ENCODE data around the gene B3GAT1. TPM values are rescaled to one million over a fixed set of nuclear protein-coding genes. Genes with fewer than 3 reads are reported as not detected.

B3GAT1 gene
- total RNA-seq, 1 experiment from 2014 or later = 34.3 TPM

GRCh38 chr11:134371436-134372185 lies 40.4 kb downstream of the B3GAT1 start:
- H4K20me1 ChIP-seq (ENCODE audit: control insufficient read depth, insufficient read depth, insufficient read length) = no peaks in the 10 kb centered on the region
- H3K4me1 Mint-ChIP-seq = peaks cover 9 to 12% of the 10 kb centered on the region in 2 experiments
- no peak overlapping the region for H3K4me2 ChIP-seq (ENCODE audit: insufficient read depth, insufficient read length, low read length)
- no peaks in the 10 kb centered on the region for H3K79me2 ChIP-seq (ENCODE audit: insufficient read depth, low read length)
- no peaks in the 10 kb centered on the region for H3K79me1 ChIP-seq (ENCODE audit: insufficient read depth, low read depth, low read length, poor library complexity, severe bottlenecking)
- H2BK120ac ChIP-seq (ENCODE audit: low read depth, low read length, poor library complexity, severe bottlenecking) = no peak overlapping the region
- DNase-seq = no peak
- no peak overlapping the region for H4K5ac ChIP-seq (ENCODE audit: insufficient read length, low read depth, low read length)
- no peaks in the 10 kb centered on the region for H3K9me3 Mint-ChIP-seq
- no peak overlapping the region for H3K56ac ChIP-seq (ENCODE audit: insufficient read length, low read depth, low read length)
- no peaks in the 10 kb centered on the region for H3K23me2 ChIP-seq (ENCODE audit: insufficient read length, low read depth, low read length, poor library complexity, severe bottlenecking)
- no peak overlapping the region for H4K8ac ChIP-seq (replicated peaks; ENCODE audit: insufficient read length, low read depth, low read length)
- H3K27ac Mint-ChIP-seq = no peak overlapping the region
- no peak overlapping the region for H3K4me3 Mint-ChIP-seq
- H3K9ac ChIP-seq (ENCODE audit: extremely low read depth, insufficient read length, low read length) = no peak overlapping the region
- peaks cover under 1% of the 10 kb centered on the region; the same call in 1 of the 2 replicates for H3K4me1 ChIP-seq (ENCODE audit: insufficient read depth, low read length)
- H3K23ac ChIP-seq (ENCODE audit: insufficient read length, low read depth, low read length) = no peak overlapping the region
- H2BK5ac ChIP-seq (ENCODE audit: insufficient read length, low read length) = no peak overlapping the region
- no peak overlapping the region for H3T11ph ChIP-seq (ENCODE audit: low read length)
- no peaks in the 10 kb centered on the region for H3K9me3 ChIP-seq (ENCODE audit: control insufficient read depth, low read depth, low read length)
- no peak overlapping the region for H2BK20ac ChIP-seq (ENCODE audit: low read depth, low read length, poor library complexity, severe bottlenecking)
- H3K14ac ChIP-seq (ENCODE audit: insufficient read depth, low read length) = no peak overlapping the region
- H3K27me3 ChIP-seq (ENCODE audit: insufficient read depth, low read length) = no peaks in the 10 kb centered on the region
- no peak overlapping the region for H3K4ac ChIP-seq (ENCODE audit: low read depth, low read length)
- WGBS (ENCODE audit: extremely low coverage, insufficient read length, low lambda C conversion rate) = no CpG with 5 or more reads among the region's 22 CpGs
- TF ChIP-seq CTCF (conservative IDR thresholded peaks at IDR 0.05) = no peak
- H3K18ac ChIP-seq (ENCODE audit: insufficient read length, low read depth, low read length) = no peak overlapping the region
- peaks cover 23% of the 10 kb centered on the region for H3K27me3 Mint-ChIP-seq (ENCODE audit: low read depth)
- H3K36me3 Mint-ChIP-seq (ENCODE audit: insufficient read depth in 1 of 3, low read depth in 3 of 3) = peaks cover 0 to 5% (median 1%) of the 10 kb centered on the region in 3 experiments; a peak in 2 of 7 replicates
- H4K91ac ChIP-seq (ENCODE audit: insufficient read length, low read depth, low read length) = no peak overlapping the region
- no peak overlapping the region for H2BK12ac ChIP-seq (ENCODE audit: insufficient read length, low read depth, low read length)
- H2BK15ac ChIP-seq (ENCODE audit: low read depth, low read length) = no peak overlapping the region
- no peak overlapping the region for H2AK5ac ChIP-seq (ENCODE audit: insufficient read length, low read length)
- H2AFZ ChIP-seq (ENCODE audit: low read length) = no peak overlapping the region
- no peak overlapping the region for H3K27ac ChIP-seq (ENCODE audit: insufficient read length, low read depth, low read length)
